Putamen (tissue), 1 donor: ENCODE measurements around the gene DRAXIN.

ENCODE experiments used
- DNase-seq: peaks from one replicate; pipeline ENCODE4 v3.0.0-alpha.2; 2016; ENCODE audit warnings: low spot score

The DRAXIN gene

DNA sequence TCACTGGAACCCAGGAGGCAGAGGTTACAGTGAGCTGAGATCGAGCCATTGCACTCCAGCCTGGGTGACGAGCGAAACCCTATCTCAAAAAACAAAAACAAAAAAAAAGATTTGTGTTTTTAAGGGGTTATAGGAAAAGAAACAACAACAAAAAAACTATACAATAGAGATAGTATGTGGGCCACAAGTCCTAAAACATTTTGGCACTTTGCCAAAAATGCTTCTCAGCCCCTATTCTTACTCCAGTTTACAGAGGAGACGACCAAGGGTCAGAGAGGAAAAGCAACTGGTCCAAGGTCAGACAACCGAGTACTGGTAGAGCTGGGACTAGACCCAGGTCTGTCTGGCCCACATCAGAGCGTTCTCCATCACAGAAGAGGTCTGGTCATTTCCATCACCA lies 33.9 kb upstream of the DRAXIN start:
- DNase-seq: no peak

DNA sequence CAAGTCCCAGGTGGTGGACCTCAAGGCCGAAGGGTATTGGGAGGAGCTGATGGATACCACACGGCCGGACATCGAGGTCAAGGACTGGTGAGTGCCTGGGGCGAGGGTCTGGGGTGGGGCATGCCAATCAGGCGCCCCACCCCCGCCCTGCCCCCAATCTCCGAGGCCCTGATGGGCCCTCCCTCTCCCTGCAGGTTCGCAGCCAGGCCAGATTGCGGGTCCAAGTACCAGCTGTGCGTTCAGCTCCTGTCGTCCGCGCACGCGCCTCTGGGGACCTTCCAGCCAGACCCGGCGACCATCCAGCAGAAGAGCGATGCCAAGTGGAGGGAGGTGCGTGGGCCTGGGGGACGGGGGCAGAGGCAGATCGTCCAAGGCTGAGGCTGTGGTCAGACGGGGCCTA lies 33.0 kb upstream of the DRAXIN start:
- no peak for DNase-seq

DNA sequence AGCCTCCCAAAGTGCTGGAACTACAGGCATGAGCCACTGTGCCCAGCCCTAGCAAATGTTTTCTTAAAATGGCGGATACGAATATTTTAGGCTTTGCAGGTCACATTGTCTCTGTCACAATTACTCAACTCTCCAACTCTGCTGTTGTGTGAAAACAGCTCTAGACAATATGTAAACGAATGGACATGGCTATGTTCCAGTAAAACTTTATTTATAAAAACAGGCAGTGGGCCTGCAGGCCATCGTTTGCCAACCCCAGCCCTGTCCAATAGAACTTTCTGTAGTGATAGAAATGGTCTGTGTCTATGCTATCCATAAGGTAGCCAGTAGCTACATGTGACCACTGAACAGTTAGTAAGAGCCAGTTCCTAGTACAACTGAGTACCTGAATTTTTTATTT lies 31.8 kb upstream of the DRAXIN start:
- DNase-seq: no peak

DNA sequence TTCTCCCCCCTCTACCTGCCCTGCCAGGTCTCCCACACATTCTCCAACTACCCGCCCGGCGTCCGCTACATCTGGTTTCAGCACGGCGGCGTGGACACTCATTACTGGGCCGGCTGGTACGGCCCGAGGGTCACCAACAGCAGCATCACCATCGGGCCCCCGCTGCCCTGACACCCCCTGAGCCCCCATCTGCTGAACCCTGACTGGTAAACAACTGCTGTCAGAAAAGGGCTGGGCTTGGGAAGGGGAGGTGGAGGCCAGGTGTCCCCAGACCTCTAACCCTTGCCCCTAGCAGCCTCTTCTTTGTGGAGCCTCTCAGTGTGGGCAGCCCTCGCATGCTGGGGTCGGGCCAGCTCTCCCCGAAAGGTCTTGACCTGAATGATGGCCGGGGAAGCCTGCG lies 30.4 kb upstream of the DRAXIN start:
- DNase-seq: no peak

DNA sequence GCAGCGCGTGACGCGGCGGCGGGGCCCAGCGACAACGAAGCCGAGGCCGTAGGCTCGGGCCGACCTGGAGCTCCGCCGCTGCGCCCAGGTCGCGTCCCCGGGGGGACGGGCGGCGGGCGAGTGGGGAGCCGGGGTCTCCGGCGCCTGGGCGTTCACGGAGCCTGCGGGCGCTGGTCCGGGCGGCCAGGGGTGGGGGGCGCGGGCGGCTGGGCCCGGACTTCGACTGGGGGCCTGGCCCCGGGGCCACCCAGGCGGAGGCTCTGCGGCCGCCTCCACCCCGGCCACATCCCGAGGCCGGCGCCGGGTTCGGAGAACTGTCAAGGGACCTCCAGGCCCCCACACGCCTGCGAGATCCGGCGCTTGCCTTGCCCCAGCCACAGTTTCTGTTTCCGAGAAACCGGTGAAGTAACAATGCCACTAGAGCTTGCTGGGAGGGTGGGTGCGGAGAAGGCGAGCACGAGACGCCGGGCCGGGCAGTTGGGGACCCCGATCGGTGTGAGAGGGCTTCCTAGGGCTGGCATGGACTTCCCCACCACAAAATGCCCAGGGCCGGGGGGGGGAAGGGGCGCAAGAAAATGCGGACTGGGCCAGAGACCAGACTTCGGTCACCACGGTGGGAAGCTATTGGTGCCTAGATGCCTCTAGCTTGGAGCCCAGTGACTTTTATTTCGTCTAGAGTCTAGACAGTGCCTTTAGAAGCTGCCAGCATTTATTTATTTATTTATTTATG lies 27.0 kb upstream of the DRAXIN start:
- no peak for DNase-seq

DNA sequence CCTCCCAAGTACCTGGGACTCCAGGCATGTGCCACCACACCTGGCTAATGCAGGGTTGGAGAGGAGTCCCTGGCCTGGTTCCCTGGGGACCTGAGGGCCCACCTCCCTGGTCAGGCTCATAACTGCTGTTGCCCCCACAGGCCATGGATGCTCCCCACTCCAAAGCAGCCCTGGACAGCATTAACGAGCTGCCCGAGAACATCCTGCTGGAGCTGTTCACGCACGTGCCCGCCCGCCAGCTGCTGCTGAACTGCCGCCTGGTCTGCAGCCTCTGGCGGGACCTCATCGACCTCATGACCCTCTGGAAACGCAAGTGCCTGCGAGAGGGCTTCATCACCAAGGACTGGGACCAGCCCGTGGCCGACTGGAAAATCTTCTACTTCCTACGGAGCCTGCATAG lies 23.0 kb upstream of the DRAXIN start:
- DNase-seq: no peak

DNA sequence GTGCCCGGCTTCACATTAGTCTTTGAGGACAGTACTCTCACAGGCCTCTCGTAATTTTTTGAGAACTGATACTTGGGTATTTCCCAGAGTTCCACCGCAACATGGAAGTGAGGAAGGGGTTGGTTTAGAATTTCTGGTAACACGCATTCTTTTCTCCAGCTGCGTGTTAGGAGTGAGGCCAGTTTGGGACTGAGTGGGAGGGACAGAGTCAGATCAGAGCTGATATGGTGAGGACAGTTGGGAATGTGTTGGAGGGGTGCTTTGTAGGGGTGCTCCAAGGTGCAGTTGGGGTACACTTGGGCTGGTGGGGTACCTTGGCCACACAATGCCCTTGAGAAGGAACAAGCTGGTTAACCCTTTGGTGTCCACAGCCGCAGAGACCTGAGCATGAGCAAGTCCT lies 20.8 kb upstream of the DRAXIN start:
- no peak for DNase-seq

DNA sequence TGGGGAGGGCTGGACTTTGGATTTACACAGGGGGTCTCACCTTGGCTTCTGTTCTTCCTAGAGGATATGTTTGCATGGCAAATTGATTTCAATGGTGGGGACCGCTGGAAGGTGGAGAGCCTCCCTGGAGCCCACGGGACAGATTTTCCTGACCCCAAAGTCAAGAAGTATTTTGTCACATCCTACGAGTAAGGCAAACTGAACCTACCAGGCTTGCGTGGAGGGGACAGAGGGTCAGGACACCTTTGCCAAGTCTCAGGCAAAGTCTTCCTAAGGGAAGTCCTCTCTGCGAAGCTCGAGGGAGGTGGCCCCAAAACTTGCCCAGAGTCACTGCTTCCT lies 20.3 kb upstream of the DRAXIN start:
- no peak for DNase-seq

DNA sequence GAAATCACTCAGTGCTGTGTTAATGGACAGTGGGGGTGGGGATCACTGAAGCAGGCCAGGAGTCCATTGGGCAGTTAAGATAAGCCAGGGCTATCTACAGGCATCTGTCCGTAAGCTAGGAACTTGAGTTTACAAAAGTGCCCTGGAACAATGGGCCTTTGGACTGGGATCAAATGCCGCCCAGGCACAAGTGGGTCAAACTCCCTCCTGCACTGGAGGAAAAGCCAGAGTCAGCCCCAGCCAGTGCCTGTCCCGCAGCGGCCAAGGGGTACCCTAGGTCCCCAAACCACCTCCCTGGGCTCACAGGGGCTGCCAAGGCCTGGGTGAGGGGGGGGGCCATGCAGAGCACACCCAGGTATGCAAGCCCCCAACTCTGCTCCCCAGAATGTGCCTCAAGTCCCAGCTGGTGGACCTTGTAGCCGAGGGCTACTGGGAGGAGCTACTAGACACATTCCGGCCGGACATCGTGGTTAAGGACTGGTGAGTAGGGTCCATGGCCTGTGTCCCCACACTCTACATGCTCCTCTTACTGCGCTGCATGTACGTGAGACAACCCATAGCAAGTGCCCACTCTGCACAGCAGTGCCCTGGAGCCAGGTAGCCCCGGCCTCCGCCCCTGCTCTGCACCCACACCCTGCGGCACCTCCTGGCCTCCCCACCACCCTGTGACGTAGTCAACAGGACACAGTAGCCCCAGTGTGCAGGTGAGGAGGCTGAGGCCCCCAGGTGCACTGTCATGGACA lies 19.8 kb upstream of the DRAXIN start:
- no peak for DNase-seq

DNA sequence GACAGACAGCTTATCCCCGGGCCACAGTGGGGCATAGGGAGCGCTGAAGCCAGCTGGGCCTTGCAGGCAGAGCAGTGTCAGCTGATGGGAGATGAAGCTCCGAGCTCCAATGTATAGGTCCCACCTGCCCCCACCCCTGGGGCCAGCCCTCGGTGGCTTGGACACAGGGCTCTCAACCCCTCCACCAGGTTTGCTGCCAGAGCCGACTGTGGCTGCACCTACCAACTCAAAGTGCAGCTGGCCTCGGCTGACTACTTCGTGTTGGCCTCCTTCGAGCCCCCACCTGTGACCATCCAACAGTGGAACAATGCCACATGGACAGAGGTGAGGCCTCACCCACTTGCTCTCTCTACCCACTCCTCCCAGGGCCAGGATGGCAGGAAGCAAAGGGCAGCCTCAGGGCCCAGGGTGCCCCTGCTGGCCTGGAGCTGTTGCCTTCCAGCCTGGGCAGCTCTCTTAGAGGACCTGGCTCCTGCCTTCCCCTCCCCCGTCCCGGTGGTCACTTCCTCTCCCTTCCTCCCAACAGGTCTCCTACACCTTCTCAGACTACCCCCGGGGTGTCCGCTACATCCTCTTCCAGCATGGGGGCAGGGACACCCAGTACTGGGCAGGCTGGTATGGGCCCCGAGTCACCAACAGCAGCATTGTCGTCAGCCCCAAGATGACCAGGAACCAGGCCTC lies 18.3 kb upstream of the DRAXIN start:
- DNase-seq: no peak

DNA sequence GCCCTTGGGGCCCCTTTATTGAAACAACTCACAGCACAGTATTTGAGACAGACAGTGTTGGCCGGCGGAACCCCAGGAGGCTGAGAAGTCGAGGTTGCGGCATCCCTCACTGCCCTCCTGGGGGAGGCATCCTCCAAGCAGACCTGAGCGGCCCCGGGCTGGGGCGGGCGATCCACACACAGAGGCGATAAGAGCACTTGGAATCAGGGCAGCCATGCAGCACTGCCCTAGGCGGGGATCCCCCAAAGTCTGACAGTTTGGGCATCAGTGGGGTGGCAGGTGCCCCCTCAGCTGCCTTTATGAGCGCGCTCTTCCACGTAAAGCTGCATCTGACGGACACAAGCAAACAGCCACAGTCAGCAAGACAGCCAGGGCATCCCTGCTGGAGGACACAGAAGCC lies 17.0 kb upstream of the DRAXIN start:
- DNase-seq: no peak

DNA sequence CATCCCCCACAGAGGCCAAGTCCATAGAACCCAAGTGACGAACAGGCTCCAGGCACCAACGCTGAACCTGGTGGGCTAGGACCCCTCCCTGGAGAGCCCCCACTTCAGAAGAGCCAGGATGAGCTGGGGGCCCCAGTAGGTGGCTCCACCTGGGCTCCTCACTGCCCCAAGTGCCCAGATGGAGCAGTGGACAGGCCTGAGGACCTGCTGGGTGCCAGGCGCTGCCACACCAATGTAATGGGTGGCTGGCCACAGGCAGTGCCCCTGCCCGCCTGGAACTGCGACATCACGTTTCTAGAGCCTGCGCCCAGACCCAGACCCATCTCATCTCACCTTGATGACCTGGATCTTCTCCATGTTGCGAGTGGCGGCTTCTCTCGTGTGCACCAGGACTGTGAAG lies 16.2 kb upstream of the DRAXIN start:
- DNase-seq: no peak

DNA sequence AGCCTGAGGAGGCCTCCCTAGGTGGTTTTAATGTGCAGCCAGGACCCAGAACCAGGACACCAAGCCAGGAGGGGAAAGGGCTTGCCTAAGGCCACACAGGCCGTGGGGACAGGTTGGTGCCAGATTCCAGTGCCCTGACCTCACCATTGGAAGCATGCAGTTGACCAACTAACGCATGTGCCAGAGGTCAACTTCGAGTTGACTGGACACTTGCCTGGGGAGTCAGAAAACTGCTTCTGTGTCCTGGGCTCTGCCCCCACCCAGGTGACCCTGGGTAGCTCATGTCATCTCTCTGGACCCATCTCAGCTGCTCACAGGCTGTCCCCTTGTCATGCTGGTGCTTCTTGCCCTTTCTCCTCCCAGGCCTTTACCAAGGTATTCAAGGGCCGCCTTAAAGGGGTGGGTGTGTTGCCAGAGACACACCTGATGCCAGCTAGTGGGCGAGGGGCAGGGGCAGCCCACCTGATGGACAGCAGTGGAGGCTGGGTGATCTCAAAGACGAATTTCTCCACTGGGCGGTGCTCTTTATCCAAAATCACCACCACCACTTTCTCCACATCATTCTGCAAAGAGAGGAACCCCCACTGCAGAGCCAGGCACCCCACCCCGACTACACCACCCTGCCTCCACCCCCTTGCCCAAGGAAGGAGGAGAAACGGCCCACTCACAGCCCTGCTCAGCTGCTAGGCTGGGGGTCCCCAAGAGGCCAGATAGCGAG lies 15.0 kb upstream of the DRAXIN start:
- no peak for DNase-seq

DNA sequence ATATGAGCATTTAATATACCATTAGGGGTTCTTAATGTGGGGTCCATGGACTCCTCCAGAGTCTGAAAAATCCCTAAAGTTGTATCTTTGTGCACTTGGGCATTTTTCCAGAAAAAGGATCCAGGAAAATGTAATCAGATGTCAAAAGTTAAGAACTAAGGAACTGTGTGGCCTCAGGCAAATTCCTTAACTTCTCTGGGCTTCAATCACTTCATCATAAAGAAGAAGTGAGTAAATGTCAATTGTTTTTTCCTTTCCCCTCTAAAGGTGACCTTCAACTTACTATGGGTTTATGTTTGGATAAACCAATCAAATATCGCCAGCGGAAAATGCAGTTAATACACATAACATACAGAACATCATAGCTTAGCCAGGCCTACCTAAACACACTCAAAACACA lies 13.1 kb upstream of the DRAXIN start:
- DNase-seq: no peak

DNA sequence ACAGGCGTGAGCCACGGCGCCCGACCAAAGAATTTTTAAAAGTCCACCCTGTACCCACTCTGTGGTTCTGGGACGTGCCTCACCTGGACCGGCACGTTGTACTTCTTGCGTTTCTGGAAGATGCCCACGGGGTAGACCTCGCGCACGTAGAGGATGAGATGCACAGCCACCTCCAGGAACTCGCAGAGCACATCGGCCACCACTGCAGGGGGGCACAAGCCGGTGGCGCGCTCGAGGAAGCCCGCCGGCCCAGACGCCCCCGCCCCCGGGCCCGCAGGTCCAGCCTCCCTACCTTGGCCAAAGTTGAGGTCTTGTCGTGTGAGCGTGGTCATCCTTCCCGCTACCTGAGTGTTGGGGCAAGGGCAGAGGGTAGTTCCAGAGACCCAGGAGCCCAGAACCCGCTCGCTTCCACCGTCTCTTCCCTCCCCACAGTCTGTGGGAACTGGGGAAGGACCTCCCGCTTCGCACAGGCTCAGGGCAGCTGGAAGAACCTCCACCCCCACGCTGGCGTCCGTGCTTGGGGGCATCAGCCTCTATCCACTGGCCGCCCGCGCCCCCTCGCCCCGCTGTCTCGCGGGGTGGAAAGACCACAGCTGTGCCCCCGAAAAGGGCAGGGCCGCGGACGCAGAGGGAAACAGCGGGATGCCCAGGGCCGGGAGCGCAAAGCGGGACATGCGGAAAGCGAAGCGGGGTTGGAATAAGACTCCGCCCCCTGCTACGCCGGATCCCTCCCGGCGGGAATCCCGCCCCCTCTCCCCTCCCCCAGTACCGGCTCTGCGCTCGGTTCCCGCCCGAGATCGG lies 11.0 kb upstream of the DRAXIN start:
- no peak for DNase-seq

DNA sequence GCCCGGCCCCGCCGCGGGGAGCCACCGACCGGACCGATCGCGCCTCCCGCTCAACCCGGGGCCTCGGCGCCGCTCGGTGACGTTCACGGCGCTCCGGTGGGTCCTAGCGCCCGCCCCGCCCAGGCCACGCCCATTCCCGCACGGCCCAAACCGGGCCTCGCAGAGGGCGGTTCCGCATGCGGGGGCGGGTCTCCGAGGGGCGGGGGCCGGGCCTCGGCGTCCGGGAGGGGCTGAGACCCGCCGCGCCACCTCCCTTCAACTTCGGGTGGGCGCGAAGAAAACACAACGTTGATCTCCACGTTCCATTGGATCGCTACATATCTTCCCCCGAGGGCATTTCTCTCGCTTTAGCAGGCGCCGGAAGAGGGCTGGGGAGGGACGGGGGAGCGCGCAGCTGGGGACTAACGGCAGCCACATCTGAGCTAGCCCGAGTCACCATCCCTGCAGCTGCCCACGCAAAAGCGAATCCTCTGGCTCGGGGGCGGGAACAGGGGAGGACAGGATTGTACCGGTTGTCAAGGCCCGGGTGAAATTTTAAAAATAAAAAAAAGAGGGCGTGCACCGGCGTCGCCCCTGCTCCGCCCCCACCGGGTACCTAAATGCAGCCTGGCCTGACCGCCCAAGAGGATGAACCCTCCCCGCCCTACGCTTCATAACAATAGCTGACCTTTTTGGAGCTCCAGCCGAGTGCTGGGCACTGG lies 10.3 kb upstream of the DRAXIN start, which contains the start of gene MAD2L2:
MAD2L2 (minus strand) TSS at position 78 of the 701 bp plus-strand sequence. CDS start 547 bp downstream, outside the sequence.
- DNase-seq: peak; percentile 87

DNA sequence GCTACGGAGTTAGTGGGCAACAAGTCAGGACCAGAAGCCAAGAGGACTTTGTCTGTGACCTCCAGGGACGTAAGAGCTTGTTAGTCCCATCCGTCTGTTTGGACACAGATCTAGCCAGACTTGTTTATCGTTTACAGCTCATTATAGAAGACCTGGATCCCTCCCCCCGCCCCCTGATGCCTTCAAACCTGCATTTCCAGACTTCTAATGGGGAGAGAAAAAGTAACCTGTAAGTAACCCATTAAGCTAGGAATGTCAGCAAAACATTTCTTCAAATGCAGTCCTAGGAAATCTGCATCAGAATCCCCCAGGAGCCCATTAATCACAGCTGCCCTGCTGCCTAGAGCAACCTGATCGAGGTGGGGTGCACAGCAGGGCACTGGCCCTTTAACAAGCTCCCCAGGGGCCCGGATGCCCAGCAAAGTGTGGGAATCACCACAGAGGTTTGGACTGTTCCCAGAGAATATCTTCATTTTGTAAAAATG lies 9.2 kb upstream of the DRAXIN start:
- no peak for DNase-seq

DNA sequence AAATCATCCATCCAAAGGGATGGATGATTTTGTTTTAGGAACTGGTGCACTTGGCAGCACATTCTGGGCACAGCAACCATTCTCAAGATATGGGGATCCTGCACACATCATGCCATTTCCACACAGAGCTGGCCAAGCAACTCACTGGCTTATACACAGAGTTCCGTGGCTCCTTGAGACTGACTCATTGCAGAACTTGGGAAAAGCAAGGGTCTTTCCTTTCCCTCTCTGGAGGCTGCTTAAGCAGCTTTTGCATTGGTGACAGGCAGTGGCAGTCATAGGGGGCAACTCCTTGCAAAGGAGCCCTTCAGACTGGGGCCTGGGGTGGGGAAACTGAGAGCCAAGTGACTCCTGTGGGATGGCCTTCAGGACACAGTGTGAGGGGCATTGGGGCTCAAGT lies 8.7 kb upstream of the DRAXIN start:
- DNase-seq: no peak

DNA sequence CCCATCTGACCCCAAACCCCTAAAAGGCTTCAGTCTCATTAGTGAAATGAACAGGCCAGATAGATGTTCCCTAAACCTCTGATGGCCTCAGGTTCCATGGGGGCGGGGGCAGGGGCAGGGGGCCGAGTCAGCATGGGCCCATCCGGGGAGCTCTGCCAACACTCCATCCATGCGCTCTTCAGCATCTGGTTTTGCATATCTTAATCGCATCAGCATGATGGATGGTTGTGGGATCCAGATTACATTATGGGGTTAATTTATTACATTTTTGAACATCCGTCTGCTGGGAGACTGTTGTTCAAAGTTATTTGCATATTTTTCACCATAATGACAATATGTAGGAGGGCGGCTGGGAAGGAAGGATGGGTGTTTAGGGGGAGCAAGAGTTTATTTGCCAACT lies 7.4 kb upstream of the DRAXIN start:
- no peak for DNase-seq

DNA sequence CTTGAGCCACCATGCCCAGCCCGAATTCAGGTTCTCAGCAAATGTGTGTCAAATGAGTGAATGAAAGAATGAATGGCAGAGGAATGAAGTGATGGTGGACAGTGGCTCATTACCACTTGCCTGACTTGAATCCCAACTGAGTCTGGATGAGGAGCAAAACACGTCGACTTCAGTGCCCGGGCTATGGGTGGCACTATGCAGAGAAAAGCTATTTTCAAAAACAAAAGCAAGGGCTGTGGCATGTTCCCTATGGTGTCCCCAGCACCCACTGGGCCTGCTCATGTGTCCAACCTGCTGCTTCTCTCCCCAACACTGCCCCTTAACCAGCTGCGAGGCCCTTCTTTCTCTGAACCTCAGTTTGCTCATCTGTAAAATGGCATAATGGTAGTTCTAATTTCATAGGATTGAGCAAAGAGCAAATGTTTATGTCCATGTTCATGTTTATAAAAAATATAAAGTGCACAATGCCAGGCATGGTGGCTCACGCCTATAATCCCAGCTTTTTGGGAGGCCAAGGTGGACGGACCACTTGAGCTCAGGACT lies 6.2 kb upstream of the DRAXIN start:
- no peak for DNase-seq

DNA sequence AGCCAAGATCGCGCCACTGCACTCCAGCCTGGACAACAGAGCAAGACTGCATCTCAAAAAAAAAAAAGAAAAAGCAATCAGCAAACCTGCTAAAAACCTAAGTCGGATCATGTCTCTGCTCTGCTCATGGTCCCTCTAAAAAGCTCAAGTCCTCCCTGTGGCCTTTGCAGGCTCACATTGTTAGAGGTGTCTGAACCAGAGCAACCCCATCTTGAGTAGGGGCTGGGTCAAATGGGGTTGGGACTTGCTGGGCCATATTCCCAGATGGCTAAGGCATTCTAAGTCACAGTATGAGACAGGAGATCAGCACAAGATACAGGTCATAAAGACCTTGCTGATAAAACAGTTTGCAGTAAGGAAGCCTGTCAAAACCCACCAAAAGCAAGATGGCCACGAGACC lies 3.0 kb upstream of the DRAXIN start:
- DNase-seq: no peak
